ENCODE measurements around the gene HSD17B12. TPM values are rescaled to one million over a fixed set of nuclear protein-coding genes. Genes with fewer than 3 reads are reported as not detected.

HSD17B12 gene
- total and polyA plus RNA-seq, 2 experiments from 2014 or later = 128 to 168 TPM

DNA sequence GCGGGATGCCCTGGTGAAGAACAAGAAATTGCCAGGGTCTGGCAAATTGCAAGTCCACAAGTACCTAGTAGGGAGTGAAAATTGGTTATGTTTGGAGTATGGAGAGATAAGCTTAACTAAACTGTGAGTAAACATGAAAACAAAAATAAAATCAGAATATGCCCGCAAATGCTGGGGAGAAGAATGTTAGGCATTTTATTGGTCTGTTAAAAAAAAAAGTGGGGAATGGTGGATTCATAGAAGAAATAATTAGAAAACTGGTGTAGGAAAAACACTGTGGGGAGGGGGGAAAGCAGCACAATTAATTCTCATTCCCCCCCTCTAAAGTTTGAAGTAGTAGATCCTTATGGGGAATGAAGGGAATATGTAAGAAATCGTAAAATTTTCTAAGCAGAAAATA lies 40.6 kb upstream of the HSD17B12 start (continued):
- TF ChIP-seq, protein P1, sequence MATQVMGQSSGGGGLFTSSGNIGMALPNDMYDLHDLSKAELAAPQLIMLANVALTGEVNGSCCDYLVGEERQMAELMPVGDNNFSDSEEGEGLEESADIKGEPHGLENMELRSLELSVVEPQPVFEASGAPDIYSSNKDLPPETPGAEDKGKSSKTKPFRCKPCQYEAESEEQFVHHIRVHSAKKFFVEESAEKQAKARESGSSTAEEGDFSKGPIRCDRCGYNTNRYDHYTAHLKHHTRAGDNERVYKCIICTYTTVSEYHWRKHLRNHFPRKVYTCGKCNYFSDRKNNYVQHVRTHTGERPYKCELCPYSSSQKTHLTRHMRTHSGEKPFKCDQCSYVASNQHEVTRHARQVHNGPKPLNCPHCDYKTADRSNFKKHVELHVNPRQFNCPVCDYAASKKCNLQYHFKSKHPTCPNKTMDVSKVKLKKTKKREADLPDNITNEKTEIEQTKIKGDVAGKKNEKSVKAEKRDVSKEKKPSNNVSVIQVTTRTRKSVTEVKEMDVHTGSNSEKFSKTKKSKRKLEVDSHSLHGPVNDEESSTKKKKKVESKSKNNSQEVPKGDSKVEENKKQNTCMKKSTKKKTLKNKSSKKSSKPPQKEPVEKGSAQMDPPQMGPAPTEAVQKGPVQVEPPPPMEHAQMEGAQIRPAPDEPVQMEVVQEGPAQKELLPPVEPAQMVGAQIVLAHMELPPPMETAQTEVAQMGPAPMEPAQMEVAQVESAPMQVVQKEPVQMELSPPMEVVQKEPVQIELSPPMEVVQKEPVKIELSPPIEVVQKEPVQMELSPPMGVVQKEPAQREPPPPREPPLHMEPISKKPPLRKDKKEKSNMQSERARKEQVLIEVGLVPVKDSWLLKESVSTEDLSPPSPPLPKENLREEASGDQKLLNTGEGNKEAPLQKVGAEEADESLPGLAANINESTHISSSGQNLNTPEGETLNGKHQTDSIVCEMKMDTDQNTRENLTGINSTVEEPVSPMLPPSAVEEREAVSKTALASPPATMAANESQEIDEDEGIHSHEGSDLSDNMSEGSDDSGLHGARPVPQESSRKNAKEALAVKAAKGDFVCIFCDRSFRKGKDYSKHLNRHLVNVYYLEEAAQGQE (IDR thresholded peaks at IDR 0.05; ENCODE audit: unreplicated experiment) = no peak
- no peak for TF ChIP-seq EZH2phosphoT487 (IDR thresholded peaks at IDR 0.05; ENCODE audit: unreplicated experiment)
- TF ChIP-seq CREB1 (CRISPR knock-in tag; IDR thresholded peaks at IDR 0.05; ENCODE audit: low read depth) = no peak
- TF ChIP-seq, protein P2, sequence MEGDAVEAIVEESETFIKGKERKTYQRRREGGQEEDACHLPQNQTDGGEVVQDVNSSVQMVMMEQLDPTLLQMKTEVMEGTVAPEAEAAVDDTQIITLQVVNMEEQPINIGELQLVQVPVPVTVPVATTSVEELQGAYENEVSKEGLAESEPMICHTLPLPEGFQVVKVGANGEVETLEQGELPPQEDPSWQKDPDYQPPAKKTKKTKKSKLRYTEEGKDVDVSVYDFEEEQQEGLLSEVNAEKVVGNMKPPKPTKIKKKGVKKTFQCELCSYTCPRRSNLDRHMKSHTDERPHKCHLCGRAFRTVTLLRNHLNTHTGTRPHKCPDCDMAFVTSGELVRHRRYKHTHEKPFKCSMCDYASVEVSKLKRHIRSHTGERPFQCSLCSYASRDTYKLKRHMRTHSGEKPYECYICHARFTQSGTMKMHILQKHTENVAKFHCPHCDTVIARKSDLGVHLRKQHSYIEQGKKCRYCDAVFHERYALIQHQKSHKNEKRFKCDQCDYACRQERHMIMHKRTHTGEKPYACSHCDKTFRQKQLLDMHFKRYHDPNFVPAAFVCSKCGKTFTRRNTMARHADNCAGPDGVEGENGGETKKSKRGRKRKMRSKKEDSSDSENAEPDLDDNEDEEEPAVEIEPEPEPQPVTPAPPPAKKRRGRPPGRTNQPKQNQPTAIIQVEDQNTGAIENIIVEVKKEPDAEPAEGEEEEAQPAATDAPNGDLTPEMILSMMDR (conservative IDR thresholded peaks at IDR 0.05; ENCODE audit: low read depth in 2 of 2) = no peak
- TF ChIP-seq POLR2AphosphoS5 (IDR thresholded peaks at IDR 0.05; ENCODE audit: low read depth) = no peak
- TF ChIP-seq STAT1 (IDR thresholded peaks at IDR 0.05; ENCODE audit: unreplicated experiment) = no peak
- no peak for TF ChIP-seq NANOG (IDR thresholded peaks at IDR 0.05; ENCODE audit: borderline replicate concordance)
- no peak for TF ChIP-seq EZH2 (IDR thresholded peaks at IDR 0.05; ENCODE audit: low read depth, unreplicated experiment)
- TF ChIP-seq JUNB (IDR thresholded peaks at IDR 0.05; ENCODE audit: unreplicated experiment) = no peak
- no peak for TF ChIP-seq ZNF331 (CRISPR knock-in tag; IDR thresholded peaks at IDR 0.05; ENCODE audit: low read depth)

DNA sequence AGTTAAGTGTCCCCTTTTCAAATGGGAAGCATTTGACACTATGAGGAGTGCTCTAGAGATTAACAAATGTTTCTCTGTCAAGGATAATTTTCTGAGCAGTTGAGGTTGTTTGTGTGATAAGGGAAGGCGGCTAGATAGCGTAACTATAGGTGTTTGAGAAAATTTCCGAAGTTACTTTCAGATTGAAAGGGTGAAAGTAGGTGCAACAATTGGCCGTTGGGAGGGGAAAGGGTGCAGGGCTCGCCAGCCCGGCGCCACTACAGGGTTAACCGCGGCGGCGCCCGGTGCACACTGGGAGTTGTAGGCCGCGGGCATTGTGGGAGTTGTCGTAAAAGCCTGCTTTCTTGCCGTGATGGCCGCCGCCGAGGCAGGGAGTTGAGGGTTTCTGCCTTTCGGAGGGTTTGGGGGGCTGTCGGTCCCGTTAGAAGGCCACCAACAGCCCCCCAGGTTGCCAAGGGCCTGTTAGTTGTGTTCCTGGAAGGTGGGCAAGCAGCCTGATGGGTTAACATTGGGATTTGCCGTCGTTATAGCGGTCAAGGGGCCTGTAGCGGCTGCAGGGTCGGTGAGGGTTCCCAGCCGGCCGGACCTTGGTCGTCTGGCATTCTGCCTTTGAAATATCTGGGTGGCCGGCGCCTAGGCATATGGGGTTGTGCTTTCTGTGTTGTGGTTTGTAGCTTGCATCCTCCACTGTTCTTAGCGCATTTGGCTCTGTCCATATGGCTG lies 36.5 kb upstream of the HSD17B12 start:
- Mint-ChIP-seq H3K27me3 (ENCODE audit: insufficient read depth, low read depth, poor library complexity) (no peaks in the 10 kb centered on the region), H3K4me3 (peak overlapping the region; percentile 97), H3K4me1 (peaks cover 19% of the 10 kb centered on the region), H3K9me3 (no peaks in the 10 kb centered on the region), H3K27ac (peak overlapping the region; percentile 75), H3K36me3 (ENCODE audit: low read depth) (no peaks in the 10 kb centered on the region; the same call in 2 of the 3 replicates)
- Histone ChIP-seq H3K27ac (ENCODE audit: low read depth) (no peak overlapping the region), H3F3A (replicated peaks; ENCODE audit: low read depth) (no peaks in the 10 kb centered on the region), H2AFZ (peak overlapping the region; percentile 92), H4K20me1 (replicated peaks; ENCODE audit: insufficient read depth) (no peaks in the 10 kb centered on the region), H3K9me2 (ENCODE audit: insufficient read depth) (no peaks in the 10 kb centered on the region), H3K79me2 (replicated peaks; ENCODE audit: insufficient read depth) (peaks cover 27% of the 10 kb centered on the region), H3K36me3 (ENCODE audit: insufficient read depth) (no peaks in the 10 kb centered on the region), H3K27me3 (ENCODE audit: insufficient read depth) (no peaks in the 10 kb centered on the region), H3K4me1 (ENCODE audit: insufficient read depth) (peaks cover 4% of the 10 kb centered on the region), H3K4me2 (peak overlapping the region; percentile 85), H3K4me3 (peak overlapping the region; percentile 92)
- TF ChIP-seq CREB1 (CRISPR knock-in tag; IDR thresholded peaks at IDR 0.05; ENCODE audit: low read depth) = peak; percentile 52; the same call in 1 of the 2 replicates
- TF ChIP-seq, protein P3, sequence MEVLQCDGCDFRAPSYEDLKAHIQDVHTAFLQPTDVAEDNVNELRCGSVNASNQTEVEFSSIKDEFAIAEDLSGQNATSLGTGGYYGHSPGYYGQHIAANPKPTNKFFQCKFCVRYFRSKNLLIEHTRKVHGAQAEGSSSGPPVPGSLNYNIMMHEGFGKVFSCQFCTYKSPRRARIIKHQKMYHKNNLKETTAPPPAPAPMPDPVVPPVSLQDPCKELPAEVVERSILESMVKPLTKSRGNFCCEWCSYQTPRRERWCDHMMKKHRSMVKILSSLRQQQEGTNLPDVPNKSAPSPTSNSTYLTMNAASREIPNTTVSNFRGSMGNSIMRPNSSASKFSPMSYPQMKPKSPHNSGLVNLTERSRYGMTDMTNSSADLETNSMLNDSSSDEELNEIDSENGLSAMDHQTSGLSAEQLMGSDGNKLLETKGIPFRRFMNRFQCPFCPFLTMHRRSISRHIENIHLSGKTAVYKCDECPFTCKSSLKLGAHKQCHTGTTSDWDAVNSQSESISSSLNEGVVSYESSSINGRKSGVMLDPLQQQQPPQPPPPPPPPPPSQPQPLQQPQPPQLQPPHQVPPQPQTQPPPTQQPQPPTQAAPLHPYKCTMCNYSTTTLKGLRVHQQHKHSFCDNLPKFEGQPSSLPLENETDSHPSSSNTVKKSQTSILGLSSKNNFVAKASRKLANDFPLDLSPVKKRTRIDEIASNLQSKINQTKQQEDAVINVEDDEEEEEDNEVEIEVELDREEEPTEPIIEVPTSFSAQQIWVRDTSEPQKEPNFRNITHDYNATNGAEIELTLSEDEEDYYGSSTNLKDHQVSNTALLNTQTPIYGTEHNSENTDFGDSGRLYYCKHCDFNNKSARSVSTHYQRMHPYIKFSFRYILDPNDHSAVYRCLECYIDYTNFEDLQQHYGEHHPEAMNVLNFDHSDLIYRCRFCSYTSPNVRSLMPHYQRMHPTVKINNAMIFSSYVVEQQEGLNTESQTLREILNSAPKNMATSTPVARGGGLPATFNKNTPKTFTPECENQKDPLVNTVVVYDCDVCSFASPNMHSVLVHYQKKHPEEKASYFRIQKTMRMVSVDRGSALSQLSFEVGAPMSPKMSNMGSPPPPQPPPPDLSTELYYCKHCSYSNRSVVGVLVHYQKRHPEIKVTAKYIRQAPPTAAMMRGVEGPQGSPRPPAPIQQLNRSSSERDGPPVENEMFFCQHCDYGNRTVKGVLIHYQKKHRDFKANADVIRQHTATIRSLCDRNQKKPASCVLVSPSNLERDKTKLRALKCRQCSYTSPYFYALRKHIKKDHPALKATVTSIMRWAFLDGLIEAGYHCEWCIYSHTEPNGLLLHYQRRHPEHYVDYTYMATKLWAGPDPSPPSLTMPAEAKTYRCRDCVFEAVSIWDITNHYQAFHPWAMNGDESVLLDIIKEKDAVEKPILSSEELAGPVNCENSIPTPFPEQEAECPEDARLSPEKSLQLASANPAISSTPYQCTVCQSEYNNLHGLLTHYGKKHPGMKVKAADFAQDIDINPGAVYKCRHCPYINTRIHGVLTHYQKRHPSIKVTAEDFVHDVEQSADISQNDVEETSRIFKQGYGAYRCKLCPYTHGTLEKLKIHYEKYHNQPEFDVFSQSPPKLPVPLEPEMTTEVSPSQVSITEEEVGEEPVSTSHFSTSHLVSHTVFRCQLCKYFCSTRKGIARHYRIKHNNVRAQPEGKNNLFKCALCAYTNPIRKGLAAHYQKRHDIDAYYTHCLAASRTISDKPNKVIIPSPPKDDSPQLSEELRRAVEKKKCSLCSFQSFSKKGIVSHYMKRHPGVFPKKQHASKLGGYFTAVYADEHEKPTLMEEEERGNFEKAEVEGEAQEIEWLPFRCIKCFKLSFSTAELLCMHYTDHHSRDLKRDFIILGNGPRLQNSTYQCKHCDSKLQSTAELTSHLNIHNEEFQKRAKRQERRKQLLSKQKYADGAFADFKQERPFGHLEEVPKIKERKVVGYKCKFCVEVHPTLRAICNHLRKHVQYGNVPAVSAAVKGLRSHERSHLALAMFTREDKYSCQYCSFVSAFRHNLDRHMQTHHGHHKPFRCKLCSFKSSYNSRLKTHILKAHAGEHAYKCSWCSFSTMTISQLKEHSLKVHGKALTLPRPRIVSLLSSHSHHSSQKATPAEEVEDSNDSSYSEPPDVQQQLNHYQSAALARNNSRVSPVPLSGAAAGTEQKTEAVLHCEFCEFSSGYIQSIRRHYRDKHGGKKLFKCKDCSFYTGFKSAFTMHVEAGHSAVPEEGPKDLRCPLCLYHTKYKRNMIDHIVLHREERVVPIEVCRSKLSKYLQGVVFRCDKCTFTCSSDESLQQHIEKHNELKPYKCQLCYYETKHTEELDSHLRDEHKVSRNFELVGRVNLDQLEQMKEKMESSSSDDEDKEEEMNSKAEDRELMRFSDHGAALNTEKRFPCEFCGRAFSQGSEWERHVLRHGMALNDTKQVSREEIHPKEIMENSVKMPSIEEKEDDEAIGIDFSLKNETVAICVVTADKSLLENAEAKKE (CRISPR knock-in tag; IDR thresholded peaks at IDR 0.05) = no peak
- TF ChIP-seq, protein P4, sequence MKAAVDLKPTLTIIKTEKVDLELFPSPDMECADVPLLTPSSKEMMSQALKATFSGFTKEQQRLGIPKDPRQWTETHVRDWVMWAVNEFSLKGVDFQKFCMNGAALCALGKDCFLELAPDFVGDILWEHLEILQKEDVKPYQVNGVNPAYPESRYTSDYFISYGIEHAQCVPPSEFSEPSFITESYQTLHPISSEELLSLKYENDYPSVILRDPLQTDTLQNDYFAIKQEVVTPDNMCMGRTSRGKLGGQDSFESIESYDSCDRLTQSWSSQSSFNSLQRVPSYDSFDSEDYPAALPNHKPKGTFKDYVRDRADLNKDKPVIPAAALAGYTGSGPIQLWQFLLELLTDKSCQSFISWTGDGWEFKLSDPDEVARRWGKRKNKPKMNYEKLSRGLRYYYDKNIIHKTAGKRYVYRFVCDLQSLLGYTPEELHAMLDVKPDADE (IDR thresholded peaks at IDR 0.05) = peak; percentile 96
- peak; percentile 88 for TF ChIP-seq POLR2AphosphoS5 (IDR thresholded peaks at IDR 0.05; ENCODE audit: low read depth)
- no peak for TF ChIP-seq EZH2phosphoT487 (IDR thresholded peaks at IDR 0.05; ENCODE audit: unreplicated experiment)
- ATAC-seq = peak; percentile 100
- peak; percentile 96 for DNase-seq (ENCODE audit: low spot score)

Data from GM23338 (cell line).